ENCODE measurements around the gene TLN1.

Gene TLN1

DNA sequence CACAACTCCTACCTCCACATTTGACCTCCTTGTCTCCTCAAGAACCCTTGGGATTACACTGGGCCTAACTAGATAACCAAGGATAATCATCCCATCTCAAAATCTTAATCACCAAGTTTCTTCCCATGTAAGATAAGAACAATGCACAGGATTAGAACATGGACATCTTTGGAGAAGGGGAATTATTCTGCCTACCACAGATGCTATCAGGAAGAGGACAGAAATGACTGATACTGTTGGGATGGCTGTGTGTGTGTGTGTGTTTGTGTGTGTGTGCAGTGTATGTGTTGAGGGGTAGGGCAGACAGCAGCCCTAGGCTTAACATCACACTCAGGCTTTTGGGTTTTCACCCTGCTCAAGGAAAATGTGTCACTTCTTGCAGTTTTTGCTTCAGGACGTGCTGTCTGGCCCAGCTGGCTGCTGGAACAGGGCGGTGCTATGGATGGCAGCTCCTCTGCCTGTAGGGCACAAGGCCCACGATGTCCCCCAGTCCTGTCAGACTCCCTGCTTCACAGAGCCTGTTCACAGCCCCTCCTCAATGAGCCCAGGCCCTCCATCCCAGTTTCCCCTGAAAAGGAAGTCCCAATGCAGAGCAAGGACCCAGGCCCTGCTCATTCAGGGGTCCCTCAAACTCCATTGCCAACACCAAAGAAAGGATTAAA, 50.5 kb downstream of the TLN1 start:
- DNase-seq, result no peak

DNA sequence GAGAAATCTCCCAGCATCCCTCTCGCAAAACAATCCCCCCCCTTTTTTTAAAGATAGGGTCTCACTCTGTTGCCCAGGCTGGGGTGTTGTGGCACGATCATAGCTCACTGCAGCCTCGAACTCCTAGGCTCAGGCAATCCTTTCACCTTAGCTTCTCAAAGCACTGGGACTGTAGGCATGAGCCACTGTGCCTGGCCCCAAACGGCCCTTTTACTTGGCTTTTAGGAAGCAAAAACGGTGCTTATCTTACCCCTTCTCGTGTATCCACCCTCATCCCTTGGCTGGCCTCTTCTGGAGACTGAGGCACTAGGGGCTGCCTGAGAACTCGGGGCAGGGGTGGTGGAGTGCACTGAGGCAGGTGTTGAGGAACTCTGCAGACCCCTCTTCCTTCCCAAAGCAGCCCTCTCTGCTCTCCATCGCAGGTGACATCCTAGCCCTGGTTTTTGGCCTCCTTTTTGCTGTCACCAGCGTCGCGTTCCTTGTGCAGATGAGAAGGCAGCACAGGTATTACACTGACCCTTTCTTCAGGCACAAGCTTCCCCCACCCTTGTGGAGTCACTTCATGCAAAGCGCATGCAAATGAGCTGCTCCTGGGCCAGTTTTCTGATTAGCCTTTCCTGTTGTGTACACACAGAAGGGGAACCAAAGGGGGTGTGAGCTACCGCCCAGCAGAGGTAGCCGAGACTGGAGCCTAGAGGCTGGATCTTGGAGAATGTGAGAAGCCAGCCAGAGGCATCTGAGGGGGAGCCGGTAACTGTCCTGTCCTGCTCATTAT, 51.5 kb downstream of the TLN1 start:
- DNase-seq, result no peak

DNA sequence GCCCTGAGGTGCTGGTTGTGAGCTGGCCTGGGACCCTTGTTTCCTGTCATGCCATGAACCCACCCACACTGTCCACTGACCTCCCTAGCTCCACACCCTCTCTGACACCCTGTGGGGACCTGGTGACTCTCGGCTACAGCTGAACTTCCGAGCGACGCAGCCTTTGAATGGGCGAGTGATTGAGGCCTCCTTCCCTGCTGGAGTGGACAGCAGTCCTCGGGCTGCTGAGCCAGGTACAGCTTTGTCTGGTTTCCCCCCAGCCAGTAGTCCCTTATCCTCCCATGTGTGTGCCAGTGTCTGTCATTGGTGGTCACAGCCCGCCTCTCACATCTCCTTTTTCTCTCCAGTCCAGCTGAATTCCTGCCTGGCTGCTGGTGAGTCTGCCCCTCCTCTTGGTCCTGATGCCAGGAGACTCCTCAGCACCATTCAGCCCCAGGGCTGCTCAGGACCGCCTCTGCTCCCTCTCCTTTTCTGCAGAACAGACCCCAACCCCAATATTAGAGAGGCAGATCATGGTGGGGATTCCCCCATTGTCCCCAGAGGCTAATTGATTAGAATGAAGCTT, 52.1 kb downstream of the TLN1 start:
- DNase-seq, result no peak

DNA sequence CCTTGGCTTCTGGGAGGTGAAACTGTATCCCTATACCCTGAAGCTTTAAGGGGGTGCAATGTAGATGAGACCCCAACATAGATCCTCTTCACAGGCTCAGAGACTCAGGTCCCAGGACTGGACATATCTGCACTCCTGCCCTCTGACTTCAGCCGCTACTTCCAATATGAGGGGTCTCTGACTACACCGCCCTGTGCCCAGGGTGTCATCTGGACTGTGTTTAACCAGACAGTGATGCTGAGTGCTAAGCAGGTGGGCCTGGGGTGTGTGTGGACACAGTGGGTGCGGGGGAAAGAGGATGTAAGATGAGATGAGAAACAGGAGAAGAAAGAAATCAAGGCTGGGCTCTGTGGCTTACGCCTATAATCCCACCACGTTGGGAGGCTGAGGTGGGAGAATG, 52.9 kb downstream of the TLN1 start:
- DNase-seq, result no peak

DNA sequence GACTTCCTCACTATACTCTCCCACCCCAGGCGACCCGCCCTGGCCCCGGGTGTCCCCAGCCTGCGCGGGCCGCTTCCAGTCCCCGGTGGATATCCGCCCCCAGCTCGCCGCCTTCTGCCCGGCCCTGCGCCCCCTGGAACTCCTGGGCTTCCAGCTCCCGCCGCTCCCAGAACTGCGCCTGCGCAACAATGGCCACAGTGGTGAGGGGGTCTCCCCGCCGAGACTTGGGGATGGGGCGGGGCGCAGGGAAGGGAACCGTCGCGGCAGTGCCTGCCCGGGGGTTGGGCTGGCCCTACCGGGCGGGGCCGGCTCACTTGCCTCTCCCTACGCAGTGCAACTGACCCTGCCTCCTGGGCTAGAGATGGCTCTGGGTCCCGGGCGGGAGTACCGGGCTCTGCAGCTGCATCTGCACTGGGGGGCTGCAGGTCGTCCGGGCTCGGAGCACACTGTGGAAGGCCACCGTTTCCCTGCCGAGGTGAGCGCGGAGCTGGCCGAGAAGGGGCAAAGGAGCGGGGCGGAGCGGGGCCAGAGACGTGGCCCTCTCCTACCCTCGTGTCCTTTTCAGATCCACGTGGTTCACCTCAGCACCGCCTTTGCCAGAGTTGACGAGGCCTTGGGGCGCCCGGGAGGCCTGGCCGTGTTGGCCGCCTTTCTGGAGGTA, 56.1 kb downstream of the TLN1 start:
- peak; percentile 23 for DNase-seq

DNA sequence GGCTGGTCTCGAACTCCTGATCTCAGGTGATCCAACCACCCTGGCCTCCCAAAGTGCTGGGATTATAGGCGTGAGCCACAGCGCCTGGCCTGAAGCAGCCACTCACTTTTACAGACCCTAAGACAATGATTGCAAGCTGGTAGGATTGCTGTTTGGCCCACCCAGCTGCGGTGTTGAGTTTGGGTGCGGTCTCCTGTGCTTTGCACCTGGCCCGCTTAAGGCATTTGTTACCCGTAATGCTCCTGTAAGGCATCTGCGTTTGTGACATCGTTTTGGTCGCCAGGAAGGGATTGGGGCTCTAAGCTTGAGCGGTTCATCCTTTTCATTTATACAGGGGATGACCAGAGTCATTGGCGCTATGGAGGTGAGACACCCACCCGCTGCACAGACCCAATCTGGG, 56.8 kb downstream of the TLN1 start:
- DNase-seq, result no peak

- DNase-seq, result no peak
These were observed 58.0 kb downstream of the TLN1 start for GRCh38 chr9:35674025-35674361.

DNA sequence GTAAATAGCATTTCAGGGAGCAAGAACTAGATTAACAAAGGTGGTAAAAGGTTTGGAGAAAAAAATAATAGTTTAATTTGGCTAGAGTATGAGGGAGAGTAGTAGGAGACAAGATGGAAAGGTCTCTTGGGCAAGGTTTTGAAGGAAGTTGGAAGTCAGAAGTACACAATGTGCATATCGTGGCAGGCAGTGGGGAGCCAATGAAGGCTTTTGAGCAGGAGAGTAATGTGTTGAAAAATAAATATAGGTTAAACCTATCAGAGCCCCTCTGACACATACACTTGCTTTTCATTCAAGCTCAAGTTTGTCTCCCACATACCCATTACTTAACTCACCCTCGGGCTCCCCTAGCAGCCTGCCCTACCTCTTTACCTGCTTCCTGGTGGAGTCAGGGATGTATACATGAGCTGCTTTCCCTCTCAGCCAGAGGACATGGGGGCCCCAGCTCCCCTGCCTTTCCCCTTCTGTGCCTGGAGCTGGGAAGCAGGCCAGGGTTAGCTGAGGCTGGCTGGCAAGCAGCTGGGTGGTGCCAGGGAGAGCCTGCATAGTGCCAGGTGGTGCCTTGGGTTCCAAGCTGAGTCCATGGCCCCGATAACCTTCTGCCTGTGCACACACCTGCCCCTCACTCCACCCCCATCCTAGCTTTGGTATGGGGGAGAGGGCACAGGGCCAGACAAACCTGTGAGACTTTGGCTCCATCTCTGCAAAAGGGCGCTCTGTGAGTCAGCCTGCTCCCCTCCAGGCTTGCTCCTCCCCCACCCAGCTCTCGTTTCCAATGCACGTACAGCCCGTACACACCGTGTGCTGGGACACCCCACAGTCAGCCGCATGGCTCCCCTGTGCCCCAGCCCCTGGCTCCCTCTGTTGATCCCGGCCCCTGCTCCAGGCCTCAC, 58.6 kb downstream of the TLN1 start, which contains the start of gene CA9:
CA9 (plus strand) TSS at position 797 of the 893 bp plus-strand sequence; CDS start at position 829, 32 bp downstream.
- peak; percentile 39 for DNase-seq

- DNase-seq, result no peak
These were observed 62.5 kb downstream of the TLN1 start for GRCh38 chr9:35669331-35670145.

- no peak for DNase-seq
These were observed 64.1 kb downstream of the TLN1 start for GRCh38 chr9:35667939-35668338.

GRCh38 chr9:35666549-35666948, 65.4 kb downstream of the TLN1 start:
- DNase-seq, result no peak

DNA sequence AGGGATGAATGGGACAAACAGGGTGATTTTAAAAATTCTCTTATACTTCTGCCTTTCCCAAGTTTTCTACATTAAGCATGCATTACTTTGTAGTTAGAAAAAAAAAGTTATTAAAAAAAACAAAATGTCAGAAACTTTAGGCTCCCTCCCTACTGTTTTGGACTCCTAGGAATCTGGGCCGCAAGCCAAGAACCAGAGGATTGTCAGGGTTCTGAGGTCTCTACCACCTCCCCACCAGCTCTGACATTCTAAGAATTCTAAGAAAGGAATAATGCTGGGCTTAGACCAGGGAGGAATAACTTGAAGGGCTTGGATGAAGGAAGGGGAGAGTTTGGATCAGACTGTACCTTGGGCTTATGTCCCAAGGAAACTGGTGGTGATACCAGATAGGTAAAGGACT, 66.0 kb downstream of the TLN1 start:
- DNase-seq, result no peak

DNA sequence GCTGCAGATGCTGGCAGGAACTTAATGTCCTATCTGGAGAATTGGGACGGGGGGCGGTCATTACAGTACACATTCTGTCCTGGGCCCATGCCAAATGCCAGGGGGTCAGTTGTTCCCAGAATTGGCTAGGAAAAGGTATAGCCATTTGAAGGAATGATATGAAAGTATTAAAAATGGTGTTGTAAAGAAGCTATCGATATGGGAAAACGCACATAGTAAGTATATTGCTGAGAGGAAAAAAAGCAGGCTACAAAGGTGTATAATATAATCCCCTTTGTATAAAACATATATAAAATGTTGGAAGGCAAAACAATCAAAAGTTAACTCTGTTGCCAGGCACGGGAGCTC, 66.5 kb downstream of the TLN1 start:
- no peak for DNase-seq

- peak; percentile 88 for DNase-seq
These were observed 67.2 kb downstream of the TLN1 start, which contains the start of gene ARHGEF39 for GRCh38 chr9:35664531-35665470. TSS of gene ARHGEF39 (minus strand) at chr9:35665195. CDS start at chr9:35665169, 26 bp downstream.

GRCh38 chr9:35662437-35662836, 69.6 kb downstream of the TLN1 start:
- DNase-seq, result no peak

GRCh38 chr9:35661756-35662350, 70.1 kb downstream of the TLN1 start:
- DNase-seq, result no peak

DNA sequence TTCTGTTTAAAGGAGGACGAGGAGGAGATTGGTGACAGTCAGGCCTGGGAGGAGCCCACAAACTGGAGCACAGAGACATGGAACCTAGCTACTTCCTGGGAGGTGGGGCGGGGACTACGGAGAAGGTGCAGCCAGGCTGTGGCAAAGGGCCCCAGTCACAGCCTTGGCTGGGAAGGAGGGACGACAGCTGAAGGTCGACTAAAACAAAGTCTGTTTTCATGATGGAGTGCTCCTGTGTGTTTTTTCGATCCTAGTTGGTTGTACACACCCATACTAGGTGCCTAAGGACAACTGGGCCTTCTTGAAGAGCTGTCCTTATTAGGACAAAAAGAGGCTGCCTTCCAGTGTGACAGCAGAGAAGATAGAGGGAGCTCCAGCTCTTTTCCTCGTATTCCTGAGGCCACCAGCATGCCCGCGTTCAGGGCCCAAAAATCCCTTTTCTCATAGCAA, 71.0 kb downstream of the TLN1 start:
- peak; percentile 9 for DNase-seq

DNA sequence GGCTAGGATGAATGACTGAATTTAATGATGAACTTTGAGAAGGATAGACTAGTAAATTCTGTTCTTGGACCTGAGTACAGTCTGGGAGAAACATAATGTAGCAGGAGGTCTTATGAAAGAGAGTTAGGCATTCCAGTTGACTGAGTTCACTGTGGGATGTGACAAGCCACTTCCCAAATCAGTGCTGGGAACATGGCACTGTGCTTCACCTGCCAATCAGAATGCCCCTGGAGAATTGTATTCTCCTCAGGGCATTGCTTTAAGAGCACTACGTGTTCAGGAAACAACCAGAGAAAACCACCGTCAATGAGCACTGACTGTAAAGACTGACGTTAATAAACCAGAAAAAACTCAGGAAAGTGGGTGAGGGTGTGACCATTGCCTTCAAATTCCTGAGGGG, 72.7 kb downstream of the TLN1 start:
- DNase-seq, result no peak

DNA sequence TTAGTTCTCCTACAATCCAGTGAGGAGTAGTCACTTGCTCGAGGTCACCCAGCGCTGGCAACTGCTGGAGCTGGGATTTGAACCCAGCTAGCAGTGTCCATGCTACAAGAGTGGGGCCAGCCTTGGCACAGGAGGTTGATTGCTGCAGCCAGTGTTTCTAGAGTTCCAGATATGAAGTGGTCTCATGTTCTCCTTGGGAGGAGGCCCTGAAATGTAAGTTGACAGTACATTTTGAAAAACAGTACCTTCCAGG, 73.1 kb downstream of the TLN1 start:
- DNase-seq, result peak; percentile 18

Measured in COR-L47 (cell line).